ENCODE data around the gene PMAIP1.

DNA sequence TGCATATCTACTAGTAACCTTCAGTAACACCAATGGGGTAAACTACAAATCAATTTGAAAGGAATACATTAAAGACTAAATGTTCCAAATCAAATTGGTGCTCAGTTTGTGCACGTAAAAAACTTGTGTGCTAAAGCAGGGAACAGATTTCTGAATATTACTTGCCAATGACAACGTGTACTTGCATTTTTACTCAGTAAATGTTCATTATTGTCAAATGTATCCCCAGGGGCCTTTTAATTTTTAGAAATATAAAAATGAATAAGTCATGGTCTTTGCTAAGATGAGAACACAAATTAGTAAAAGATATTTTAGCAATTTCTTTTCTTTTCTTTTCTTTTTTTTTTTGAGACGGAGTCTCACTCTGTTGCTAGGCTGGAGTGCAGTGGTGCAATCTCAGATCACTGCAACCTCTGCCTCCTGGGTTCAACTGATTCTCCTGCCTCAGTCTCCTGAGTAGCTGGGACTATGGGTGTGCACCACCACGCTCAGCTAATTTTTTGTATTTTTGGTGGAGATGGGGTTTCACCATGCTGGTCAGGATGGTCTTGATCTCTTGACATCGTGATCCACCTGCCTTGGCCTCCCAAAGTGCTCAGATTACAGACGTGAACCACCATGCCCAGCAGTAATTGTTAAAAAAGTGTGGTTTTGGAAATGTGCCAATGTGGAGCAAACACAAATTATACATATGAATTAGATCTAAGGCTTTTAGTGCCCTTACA lies 52.6 kb downstream of the PMAIP1 start:
- TF ChIP-seq CTCF (IDR thresholded peaks at IDR 0.05) (no peak), POLR2A (IDR thresholded peaks at IDR 0.05) (no peak)

Measured in heart left ventricle (tissue), 13 donors.